Mucosa of stomach (tissue), 1 donor: ENCODE measurements around the gene RAB3IL1.
"Not testable (repeated sequence)": the region's sequence is repeated elsewhere in the genome, so short reads cannot be mapped to it uniquely, and the experiment has no call there.

ENCODE experiments used
- H3K27me3 ChIP-seq: one replicate; pipeline ENCODE4 v1.7.0; 2013; ENCODE audit warnings: mild to moderate bottlenecking, low read length; ENCODE audit not compliant: control insufficient read depth, insufficient read depth
- H3K36me3 ChIP-seq: one replicate; pipeline ENCODE4 v1.7.0; 2013; ENCODE audit warnings: low read length; ENCODE audit not compliant: control insufficient read depth, insufficient read depth
- H3K4me1 ChIP-seq: one replicate; pipeline ENCODE4 v1.7.0; 2013; ENCODE audit warnings: mild to moderate bottlenecking, low read length; ENCODE audit not compliant: control insufficient read depth, insufficient read depth
- H3K4me3 ChIP-seq: one replicate; pipeline ENCODE4 v1.7.0; 2013; ENCODE audit warnings: low read length
- H3K9ac ChIP-seq: one replicate; pipeline ENCODE4 v1.7.0; 2013; ENCODE audit warnings: mild to moderate bottlenecking, low read length, moderate library complexity
- H3K9me3 ChIP-seq: one replicate; pipeline ENCODE4 v1.7.0; 2013; ENCODE audit warnings: mild to moderate bottlenecking, low read length, moderate library complexity; ENCODE audit not compliant: control insufficient read depth
- donor health status: Pancreatic carcinoma.

RAB3IL1 gene

DNA sequence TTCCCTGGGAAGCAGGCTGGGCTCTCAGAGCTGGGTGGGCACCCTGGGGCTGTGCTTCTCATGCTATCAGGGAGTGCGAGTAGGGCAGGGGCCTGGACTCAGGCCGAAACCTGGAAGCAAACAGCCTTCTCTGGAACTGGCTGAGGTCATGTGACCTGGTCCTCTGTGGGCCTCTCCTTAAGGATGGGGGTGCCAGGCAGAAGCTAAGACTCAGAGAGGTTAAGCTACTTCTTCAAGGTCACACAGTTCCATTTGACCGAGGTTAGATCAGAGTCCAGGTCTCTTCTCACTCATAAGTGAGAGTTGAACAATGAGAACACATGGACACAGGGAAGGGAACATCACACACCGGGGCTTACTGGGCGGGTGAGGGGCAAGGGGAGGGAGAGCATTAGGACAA lies 33.4 kb downstream of the RAB3IL1 start:
- no peaks in the 10 kb centered on the region for H3K9me3 ChIP-seq
- H3K9ac ChIP-seq, result no peak overlapping the region
- H3K36me3 ChIP-seq, result no peaks in the 10 kb centered on the region
- H3K4me1 ChIP-seq, result no peaks in the 10 kb centered on the region
- no peak overlapping the region for H3K4me3 ChIP-seq
- no peaks in the 10 kb centered on the region for H3K27me3 ChIP-seq

DNA sequence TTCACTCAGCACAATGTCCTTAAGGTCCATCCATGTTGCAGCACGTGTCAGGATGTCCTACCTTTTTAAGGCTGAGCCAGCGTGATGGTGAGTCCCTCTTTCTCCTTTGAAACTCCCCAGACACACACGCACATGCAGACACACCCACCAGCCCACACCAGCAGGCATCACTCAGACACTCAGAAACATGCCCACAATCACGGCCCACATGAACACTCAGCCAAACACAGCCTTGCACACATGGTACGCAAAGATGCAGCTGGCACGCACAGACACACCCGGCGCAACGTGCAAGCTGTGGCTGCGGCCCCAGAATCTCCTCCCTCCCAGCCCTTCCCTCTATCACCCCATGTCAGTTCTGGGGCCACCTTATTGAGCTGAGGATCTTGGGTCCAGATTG lies 34.0 kb downstream of the RAB3IL1 start:
- Histone ChIP-seq H3K4me1 (no peaks in the 10 kb centered on the region), H3K27me3 (no peaks in the 10 kb centered on the region), H3K9me3 (no peaks in the 10 kb centered on the region), H3K4me3 (no peak overlapping the region), H3K36me3 (no peaks in the 10 kb centered on the region), H3K9ac (no peak overlapping the region)

DNA sequence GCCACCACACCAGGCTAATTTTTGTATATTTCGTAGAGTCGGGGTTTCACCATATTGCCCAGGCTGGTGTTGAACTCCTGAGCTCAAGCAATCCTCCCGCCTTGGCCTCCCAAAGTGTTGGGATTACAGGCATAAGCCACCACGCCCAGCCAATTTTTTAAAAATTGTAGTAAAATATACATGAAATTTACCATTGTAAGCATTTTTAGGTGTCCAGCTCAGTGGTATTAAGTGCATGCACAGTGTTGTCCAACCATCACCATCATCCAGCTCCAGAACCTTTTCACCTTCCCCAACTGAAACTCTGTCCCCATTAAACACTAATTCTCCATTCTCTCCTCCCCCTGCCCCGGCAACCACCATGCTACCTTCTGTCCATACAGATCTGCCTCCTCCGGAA lies 34.5 kb downstream of the RAB3IL1 start:
- H3K9ac ChIP-seq, result no peak overlapping the region
- H3K27me3 ChIP-seq, result no peaks in the 10 kb centered on the region
- H3K4me1 ChIP-seq, result no peaks in the 10 kb centered on the region

DNA sequence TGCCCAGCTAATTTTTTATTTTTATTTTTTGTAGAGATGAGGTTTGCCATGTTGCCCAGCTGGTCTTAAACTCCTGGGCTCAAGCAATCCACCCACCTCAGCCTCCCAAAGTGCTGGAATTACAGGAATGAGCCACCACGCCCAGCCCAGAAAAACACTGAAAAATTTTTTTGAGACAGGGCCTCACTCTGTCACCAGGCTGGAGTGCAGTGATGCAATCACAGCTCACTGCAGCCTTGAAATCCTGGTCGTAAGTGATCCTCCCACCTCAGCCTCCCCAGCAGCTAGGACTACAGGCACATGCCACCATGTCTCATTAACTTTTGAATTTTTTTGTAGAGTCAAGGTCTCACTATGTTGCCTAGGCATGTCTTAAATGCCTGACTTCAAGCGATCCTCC lies 35.1 kb downstream of the RAB3IL1 start:
- not testable (repeated sequence) for H3K4me1 ChIP-seq, H3K9me3 ChIP-seq, H3K9ac ChIP-seq, H3K36me3 ChIP-seq, H3K4me3 ChIP-seq, H3K27me3 ChIP-seq

More for the DNA sequence above, 34.5 kb downstream of the RAB3IL1 start:
- no peaks in the 10 kb centered on the region for H3K36me3 ChIP-seq
- H3K9me3 ChIP-seq, result no peaks in the 10 kb centered on the region
- no peak overlapping the region for H3K4me3 ChIP-seq

DNA sequence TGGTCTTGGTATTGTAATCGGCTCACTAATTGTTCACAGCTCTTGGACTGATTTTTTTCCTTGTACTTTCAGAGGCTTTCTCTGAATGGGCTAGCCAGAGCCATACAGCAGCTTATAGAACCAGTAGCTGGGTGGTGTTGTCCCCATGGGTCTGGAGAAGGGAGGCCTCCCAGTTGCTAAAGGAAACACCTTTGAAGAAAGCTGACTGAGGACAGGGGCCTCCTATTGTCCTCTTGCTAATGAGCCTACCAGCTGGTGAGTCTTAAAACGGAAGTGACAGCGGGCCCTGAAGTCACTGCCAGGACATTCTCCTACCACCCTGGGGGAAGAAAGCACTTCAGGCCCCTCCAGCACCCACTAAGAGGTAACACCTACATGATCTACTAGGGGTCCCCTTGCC lies 36.0 kb downstream of the RAB3IL1 start:
- Histone ChIP-seq H3K27me3 (no peaks in the 10 kb centered on the region), H3K9me3 (no peaks in the 10 kb centered on the region), H3K4me1 (no peaks in the 10 kb centered on the region), H3K9ac (no peak overlapping the region), H3K36me3 (no peaks in the 10 kb centered on the region), H3K4me3 (no peak overlapping the region)

DNA sequence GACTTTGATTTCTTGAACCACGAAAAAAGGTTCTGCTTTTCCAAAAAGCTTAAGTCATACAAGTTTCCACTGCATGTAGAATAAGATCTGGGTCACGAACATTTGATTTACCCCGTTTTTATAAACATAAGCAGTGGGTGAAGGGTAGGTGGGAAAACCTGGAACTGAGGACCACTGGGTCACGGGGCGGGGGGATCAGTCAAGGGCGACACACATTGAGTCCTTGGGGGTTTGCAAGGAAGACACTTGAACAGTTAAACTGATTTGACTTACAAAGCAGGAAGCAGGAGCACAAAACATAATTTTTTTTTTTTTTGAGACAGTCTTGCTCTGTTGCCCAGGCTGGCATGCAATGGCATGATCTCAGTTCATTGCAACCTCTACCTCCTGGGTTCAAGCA lies 36.9 kb downstream of the RAB3IL1 start:
- no peak overlapping the region for H3K4me3 ChIP-seq
- no peaks in the 10 kb centered on the region for H3K4me1 ChIP-seq
- H3K9ac ChIP-seq, result no peak overlapping the region

DNA sequence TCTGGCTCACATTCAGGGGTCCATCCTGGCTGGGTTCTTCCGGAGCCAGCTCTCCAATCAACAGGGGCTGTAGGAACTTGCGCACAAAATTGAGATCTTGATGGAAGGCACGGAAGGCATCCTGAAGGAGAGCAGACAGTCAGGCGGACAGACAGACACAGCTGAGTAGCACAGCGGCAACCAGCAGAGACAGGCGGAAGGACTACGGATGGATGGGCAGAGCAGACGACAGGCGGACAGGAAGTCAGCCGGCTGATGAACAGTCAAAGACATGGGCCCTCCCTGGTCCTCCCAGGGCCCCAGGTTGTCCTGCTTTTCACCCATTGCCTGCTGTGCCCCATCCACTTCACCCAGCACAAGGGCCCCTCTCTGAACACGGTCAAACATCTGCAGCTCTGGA lies 37.3 kb downstream of the RAB3IL1 start:
- Histone ChIP-seq H3K27me3 (no peaks in the 10 kb centered on the region), H3K36me3 (no peaks in the 10 kb centered on the region), H3K4me3 (no peak overlapping the region), H3K9me3 (no peaks in the 10 kb centered on the region), H3K9ac (no peak overlapping the region), H3K4me1 (no peaks in the 10 kb centered on the region)

More for the DNA sequence above, 36.9 kb downstream of the RAB3IL1 start:
- Histone ChIP-seq H3K9me3 (no peaks in the 10 kb centered on the region), H3K27me3 (no peaks in the 10 kb centered on the region), H3K36me3 (no peaks in the 10 kb centered on the region)

DNA sequence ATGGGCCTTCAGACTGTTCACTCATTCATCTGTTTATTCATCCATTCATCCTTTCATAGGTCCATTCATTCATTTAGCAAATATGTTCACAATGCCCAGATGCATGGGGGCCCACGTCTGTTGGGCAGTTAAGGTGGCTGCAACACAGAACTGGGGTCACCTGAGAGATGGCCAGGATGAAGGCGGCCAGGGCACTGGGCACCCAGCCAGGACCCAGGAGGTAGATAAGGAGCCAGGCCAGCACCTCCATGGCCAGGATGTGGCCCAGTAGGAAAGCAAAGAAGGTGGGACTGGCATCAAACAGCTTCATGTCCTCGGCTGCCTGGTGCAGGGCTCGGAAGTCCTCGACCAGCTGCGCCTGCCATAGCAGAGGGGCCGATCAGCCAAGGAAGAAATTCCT lies 38.2 kb downstream of the RAB3IL1 start:
- Histone ChIP-seq H3K4me1 (no peaks in the 10 kb centered on the region), H3K27me3 (no peaks in the 10 kb centered on the region), H3K4me3 (no peak overlapping the region), H3K36me3 (no peaks in the 10 kb centered on the region), H3K9me3 (no peaks in the 10 kb centered on the region), H3K9ac (no peak overlapping the region)

DNA sequence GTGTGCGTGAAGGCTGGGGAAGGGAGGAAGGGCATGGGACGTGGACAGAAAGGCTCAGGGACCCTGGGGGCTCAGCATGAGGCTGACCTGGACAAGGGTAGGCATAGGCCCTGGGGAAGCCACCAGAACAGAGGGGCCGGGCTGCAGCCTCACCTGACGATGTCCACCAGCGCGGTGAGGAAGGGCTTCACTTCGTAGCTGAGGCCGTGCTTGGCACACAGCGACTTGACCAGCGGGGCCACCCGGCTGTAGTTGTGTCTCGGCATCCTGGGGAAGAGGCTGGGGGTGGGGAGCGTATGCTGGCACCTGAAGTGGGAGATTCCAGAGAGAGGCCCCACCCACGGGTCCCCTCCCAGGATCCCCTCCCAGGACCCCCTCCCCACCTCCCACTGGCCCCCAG lies 41.7 kb downstream of the RAB3IL1 start:
- Histone ChIP-seq H3K4me3 (no peak overlapping the region), H3K9me3 (no peaks in the 10 kb centered on the region), H3K4me1 (no peaks in the 10 kb centered on the region), H3K36me3 (no peaks in the 10 kb centered on the region), H3K9ac (no peak overlapping the region), H3K27me3 (peaks cover 5% of the 10 kb centered on the region)

DNA sequence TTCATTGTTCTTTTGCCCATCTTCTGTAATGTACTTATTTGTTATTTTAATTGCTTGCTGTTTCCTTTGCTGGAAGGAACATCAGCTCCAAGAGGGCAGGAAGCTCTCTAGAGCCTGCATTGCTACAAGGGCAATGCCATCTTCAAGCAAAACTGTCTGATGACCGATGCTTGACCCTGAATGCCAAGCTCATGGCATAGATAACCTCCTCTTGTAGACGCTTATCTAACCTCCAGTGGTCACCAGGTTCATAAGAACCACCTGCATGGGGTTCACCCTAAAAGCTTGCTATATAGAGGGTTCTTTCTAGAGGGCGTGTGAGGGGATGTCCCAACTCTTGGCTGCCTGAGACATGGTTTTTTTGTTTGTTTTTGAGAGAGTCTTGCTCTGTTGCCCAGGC lies 42.5 kb downstream of the RAB3IL1 start:
- Histone ChIP-seq H3K27me3 (peaks cover 5% of the 10 kb centered on the region), H3K4me3 (no peak overlapping the region), H3K9me3 (no peaks in the 10 kb centered on the region), H3K4me1 (no peaks in the 10 kb centered on the region), H3K9ac (no peak overlapping the region), H3K36me3 (no peaks in the 10 kb centered on the region)

DNA sequence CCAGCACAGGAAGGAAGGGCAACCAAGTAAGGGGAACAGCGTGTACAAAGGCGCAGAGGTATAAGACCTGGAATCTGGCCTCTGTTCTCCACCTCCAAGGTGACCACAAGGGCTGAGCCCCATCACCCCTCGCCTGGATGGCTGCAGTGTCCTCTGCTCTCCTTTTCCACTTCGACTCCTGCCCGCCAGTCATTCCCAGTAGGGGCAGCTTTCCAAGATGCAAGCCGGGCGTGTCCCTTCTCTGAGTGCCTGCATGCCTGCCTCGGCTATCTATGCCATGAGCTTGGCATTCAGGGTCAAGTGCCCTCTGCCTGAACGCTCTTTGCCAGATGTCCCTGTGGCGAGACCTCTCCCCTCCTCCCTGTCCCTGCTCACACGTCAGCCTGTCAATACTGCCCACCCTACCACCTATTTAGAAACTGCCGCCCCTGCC lies 43.0 kb downstream of the RAB3IL1 start:
- Histone ChIP-seq H3K9me3 (no peaks in the 10 kb centered on the region), H3K4me3 (no peak overlapping the region), H3K27me3 (peaks cover 5% of the 10 kb centered on the region), H3K4me1 (no peaks in the 10 kb centered on the region), H3K36me3 (no peaks in the 10 kb centered on the region), H3K9ac (no peak overlapping the region)

DNA sequence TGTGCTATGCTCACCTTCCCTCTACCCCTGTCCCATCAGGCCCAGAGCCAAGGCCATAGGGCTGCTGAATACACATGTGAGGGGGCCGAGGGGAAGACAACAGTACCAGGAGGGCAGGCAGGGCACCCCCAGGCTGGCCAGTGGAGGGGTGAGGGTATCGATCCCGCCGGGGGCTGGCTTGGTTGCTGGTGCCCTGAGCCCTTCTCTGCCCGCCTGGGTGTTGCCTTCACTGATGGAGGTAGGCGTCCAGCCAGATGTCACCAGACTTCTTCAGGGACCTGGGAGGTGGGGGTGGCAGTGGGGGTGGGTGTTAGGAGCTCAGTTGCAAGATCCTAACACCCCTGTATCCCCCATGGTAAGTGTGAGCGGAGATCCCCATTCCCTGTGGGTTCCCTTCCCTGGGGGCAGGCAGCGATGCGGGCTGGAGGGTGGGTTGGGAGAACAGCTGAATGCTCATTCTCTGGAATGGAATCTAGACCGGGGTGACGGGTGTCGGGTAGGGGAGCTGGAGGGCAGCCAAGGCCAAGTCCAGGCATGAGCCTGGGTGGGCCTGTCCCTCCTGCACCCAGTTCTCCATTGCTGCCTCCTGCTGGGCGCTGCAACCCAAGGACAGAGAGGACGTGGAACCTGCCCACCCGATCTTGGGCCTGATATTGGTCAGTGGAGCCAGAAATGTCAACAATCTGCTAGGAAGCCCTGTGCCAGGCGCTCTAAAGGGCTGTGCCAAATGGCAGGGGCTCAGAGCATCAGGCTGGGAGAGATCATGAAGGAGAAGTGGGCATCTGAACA lies 43.6 kb downstream of the RAB3IL1 start:
- Histone ChIP-seq H3K9ac (no peak overlapping the region), H3K4me3 (no peak overlapping the region), H3K9me3 (no peaks in the 10 kb centered on the region), H3K4me1 (no peaks in the 10 kb centered on the region), H3K27me3 (peaks cover 5% of the 10 kb centered on the region), H3K36me3 (no peaks in the 10 kb centered on the region)
